Heart left ventricle (tissue), 13 donors: Measurements from ENCODE around the gene MCTP2.

Experiments
- POLR2A ChIP-seq, 2 donors: fragments of 450-650 bp; IDR thresholded peaks; one replicate each; pipeline ENCODE4 v1.6.1; 2017; ENCODE audit warnings: antibody characterized with exemption in 2 of 2, mild to moderate bottlenecking in 2 of 2, moderate library complexity in 2 of 2
- TF ChIP-seq, protein P1 (sequence below), 12 donors: fragments of 200-600 bp; sonication (generic) in 4 of 12; IDR thresholded peaks; one replicate each; pipeline versions ENCODE4 v1.5.0 to v1.8.0; 2018 to 2022; ENCODE audit warnings: antibody characterized with exemption in 12 of 12, mild to moderate bottlenecking in 5 of 12
- donor health status: ischemic (EF 13 %, LVEDD 7.1; RV severe dilation, severe dysfunction).
- donor health status: DM: no; HTN: yes; CAD: no.
- donor health status: DM: no; HTN: no; CAD: no.
- donor health status: ischemic (EF 25% LVEDD 6.9; RV normal size, moderate dysfunction).
- donor health status: ischemic (EF 25% LVEDD 5.7; RV mildly dilated, moderate dysfunction).
- donor health status: ischemic (EF 35%, LVEDD 5.7; RV mildly dilated, moderate dysfunction).
- donor health status: nonischemic (EF 11% LVEDD 7.7; RV severe dilation, severe dysfunction).
- donor health status: DM: yes; HTN: yes; CAD: no.
- donor health status: PGD.
- donor health status: ischemic (EF 29% LVEDD 5.4; RV normal size, mild dysfunction).
- donor health status: nonischemic (EF 23%, LVEDD 6.1; RV moderate dilation, normal function).

DNA sequence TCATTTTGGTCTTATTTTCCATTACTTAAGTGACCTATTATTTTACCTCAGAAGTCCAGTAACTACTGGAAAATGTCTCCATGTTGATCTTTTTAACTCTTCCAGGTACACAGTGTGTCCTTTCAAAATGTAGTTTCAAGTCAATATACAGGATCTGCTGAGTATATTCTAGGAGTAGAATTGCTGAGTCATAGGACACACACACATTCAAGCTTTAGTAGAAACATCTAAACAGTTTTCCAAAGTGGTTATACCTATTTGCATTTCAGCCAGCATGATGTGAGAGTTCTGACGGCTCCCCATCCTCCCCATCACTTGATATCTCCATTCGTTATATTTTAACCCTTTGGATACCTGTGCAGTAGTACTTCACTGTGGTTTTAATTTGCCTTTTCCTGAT lies 271.9 kb downstream of the MCTP2 start:
- TF ChIP-seq, protein P1, sequence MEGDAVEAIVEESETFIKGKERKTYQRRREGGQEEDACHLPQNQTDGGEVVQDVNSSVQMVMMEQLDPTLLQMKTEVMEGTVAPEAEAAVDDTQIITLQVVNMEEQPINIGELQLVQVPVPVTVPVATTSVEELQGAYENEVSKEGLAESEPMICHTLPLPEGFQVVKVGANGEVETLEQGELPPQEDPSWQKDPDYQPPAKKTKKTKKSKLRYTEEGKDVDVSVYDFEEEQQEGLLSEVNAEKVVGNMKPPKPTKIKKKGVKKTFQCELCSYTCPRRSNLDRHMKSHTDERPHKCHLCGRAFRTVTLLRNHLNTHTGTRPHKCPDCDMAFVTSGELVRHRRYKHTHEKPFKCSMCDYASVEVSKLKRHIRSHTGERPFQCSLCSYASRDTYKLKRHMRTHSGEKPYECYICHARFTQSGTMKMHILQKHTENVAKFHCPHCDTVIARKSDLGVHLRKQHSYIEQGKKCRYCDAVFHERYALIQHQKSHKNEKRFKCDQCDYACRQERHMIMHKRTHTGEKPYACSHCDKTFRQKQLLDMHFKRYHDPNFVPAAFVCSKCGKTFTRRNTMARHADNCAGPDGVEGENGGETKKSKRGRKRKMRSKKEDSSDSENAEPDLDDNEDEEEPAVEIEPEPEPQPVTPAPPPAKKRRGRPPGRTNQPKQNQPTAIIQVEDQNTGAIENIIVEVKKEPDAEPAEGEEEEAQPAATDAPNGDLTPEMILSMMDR (IDR thresholded peaks at IDR 0.05): no peak
- TF ChIP-seq POLR2A (IDR thresholded peaks at IDR 0.05): no peak
